Measurements from ENCODE around the gene NCAPG2.

NCAPG2 gene

GRCh38 chr7:158591944-158592343 is 112.7 kb downstream of the NCAPG2 start:
- Histone ChIP-seq H3K4me3 (ENCODE audit: low read depth, low read length) (no peak overlapping the region), H3K4me1 (ENCODE audit: control insufficient read depth, insufficient read depth, low read length) (peaks cover 5% of the 10 kb centered on the region; the same call in 1 of the 2 replicates), H3K36me3 (ENCODE audit: control insufficient read depth, insufficient read depth, low read length) (no peaks in the 10 kb centered on the region), H3K27me3 (ENCODE audit: control insufficient read depth, insufficient read depth, low read length) (peaks cover 66% of the 10 kb centered on the region), H3K9me3 (ENCODE audit: control insufficient read depth, insufficient read depth, low read length) (peaks cover 3% of the 10 kb centered on the region), H3K27ac (ENCODE audit: low read depth, low read length) (no peak overlapping the region), H3K9ac (ENCODE audit: low read depth, low read length) (no peak overlapping the region)

GRCh38 chr7:158590181-158590530 is 114.4 kb downstream of the NCAPG2 start:
- Histone ChIP-seq H3K27me3 (ENCODE audit: control insufficient read depth, insufficient read depth, low read length) (peaks cover 83% of the 10 kb centered on the region), H3K27ac (ENCODE audit: low read depth, low read length) (no peak overlapping the region), H3K9me3 (ENCODE audit: control insufficient read depth, insufficient read depth, low read length) (peaks cover 2% of the 10 kb centered on the region)

GRCh38 chr7:158589653-158590052 is 115.0 kb downstream of the NCAPG2 start:
- Histone ChIP-seq H3K9me3 (ENCODE audit: control insufficient read depth, insufficient read depth, low read length) (no peaks in the 10 kb centered on the region), H3K27me3 (ENCODE audit: control insufficient read depth, insufficient read depth, low read length) (peaks cover 88% of the 10 kb centered on the region), H3K27ac (ENCODE audit: low read depth, low read length) (no peak overlapping the region), H3K4me3 (ENCODE audit: low read depth, low read length) (no peak overlapping the region), H3K9ac (ENCODE audit: low read depth, low read length) (no peak overlapping the region), H3K36me3 (ENCODE audit: control insufficient read depth, insufficient read depth, low read length) (no peaks in the 10 kb centered on the region), H3K4me1 (ENCODE audit: control insufficient read depth, insufficient read depth, low read length) (peaks cover 5% of the 10 kb centered on the region; the same call in 1 of the 2 replicates)

More at GRCh38 chr7:158590181-158590530, 114.4 kb downstream of the NCAPG2 start:
- Histone ChIP-seq H3K36me3 (ENCODE audit: control insufficient read depth, insufficient read depth, low read length) (no peaks in the 10 kb centered on the region), H3K4me1 (ENCODE audit: control insufficient read depth, insufficient read depth, low read length) (peaks cover 5% of the 10 kb centered on the region; the same call in 1 of the 2 replicates), H3K9ac (ENCODE audit: low read depth, low read length) (no peak overlapping the region), H3K4me3 (ENCODE audit: low read depth, low read length) (no peak overlapping the region)

- Histone ChIP-seq H3K9me3 (ENCODE audit: control insufficient read depth, insufficient read depth, low read length) (no peaks in the 10 kb centered on the region), H3K4me1 (ENCODE audit: control insufficient read depth, insufficient read depth, low read length) (peaks cover 5% of the 10 kb centered on the region; the same call in 1 of the 2 replicates), H3K27me3 (ENCODE audit: control insufficient read depth, insufficient read depth, low read length) (peaks cover 87% of the 10 kb centered on the region), H3K9ac (ENCODE audit: low read depth, low read length) (no peak overlapping the region), H3K27ac (ENCODE audit: low read depth, low read length) (no peak overlapping the region), H3K36me3 (ENCODE audit: control insufficient read depth, insufficient read depth, low read length) (no peaks in the 10 kb centered on the region), H3K4me3 (ENCODE audit: low read depth, low read length) (no peak overlapping the region)
These were observed 115.6 kb downstream of the NCAPG2 start for GRCh38 chr7:158588878-158589442.

GRCh38 chr7:158588085-158588877 is 116.3 kb downstream of the NCAPG2 start:
- H3K9me3 ChIP-seq (ENCODE audit: control insufficient read depth, insufficient read depth, low read length), result no peaks in the 10 kb centered on the region
- H3K4me1 ChIP-seq (ENCODE audit: control insufficient read depth, insufficient read depth, low read length), result peaks cover 5% of the 10 kb centered on the region; the same call in 1 of the 2 replicates
- no peaks in the 10 kb centered on the region for H3K36me3 ChIP-seq (ENCODE audit: control insufficient read depth, insufficient read depth, low read length)
- H3K4me3 ChIP-seq (ENCODE audit: low read depth, low read length), result peak overlapping the region; percentile 42; the same call in 1 of the 2 replicates
- H3K27me3 ChIP-seq (ENCODE audit: control insufficient read depth, insufficient read depth, low read length), result peaks cover 87% of the 10 kb centered on the region
- H3K27ac ChIP-seq (ENCODE audit: low read depth, low read length), result no peak overlapping the region
- H3K9ac ChIP-seq (ENCODE audit: low read depth, low read length), result no peak overlapping the region

GRCh38 chr7:158587162-158588084 is 117.2 kb downstream of the NCAPG2 start, which contains the start of gene PTPRN2:
Gene PTPRN2 (minus strand): TSS chr7:158587823.
- no peak within 1 kb of the TSS for H3K9ac ChIP-seq (ENCODE audit: low read depth, low read length)
- peaks cover 5% of the 10 kb centered on the region; the same call in 1 of the 2 replicates for H3K4me1 ChIP-seq (ENCODE audit: control insufficient read depth, insufficient read depth, low read length)
- no peak within 1 kb of the TSS for H3K27ac ChIP-seq (ENCODE audit: low read depth, low read length)
- no peaks in the 10 kb centered on the region for H3K36me3 ChIP-seq (ENCODE audit: control insufficient read depth, insufficient read depth, low read length)
- H3K4me3 ChIP-seq (ENCODE audit: low read depth, low read length), result peak within 1 kb of the TSS; percentile 53
- H3K9me3 ChIP-seq (ENCODE audit: control insufficient read depth, insufficient read depth, low read length), result no peaks in the 10 kb centered on the region
- H3K27me3 ChIP-seq (ENCODE audit: control insufficient read depth, insufficient read depth, low read length), result peaks cover 78% of the 10 kb centered on the region

- H3K27ac ChIP-seq (ENCODE audit: low read depth, low read length), result no peak overlapping the region
- no peak overlapping the region for H3K9ac ChIP-seq (ENCODE audit: low read depth, low read length)
- H3K4me1 ChIP-seq (ENCODE audit: control insufficient read depth, insufficient read depth, low read length), result peaks cover 5% of the 10 kb centered on the region; the same call in 1 of the 2 replicates
- no peaks in the 10 kb centered on the region for H3K9me3 ChIP-seq (ENCODE audit: control insufficient read depth, insufficient read depth, low read length)
- no peaks in the 10 kb centered on the region for H3K36me3 ChIP-seq (ENCODE audit: control insufficient read depth, insufficient read depth, low read length)
- H3K27me3 ChIP-seq (ENCODE audit: control insufficient read depth, insufficient read depth, low read length), result peaks cover 70% of the 10 kb centered on the region
- H3K4me3 ChIP-seq (ENCODE audit: low read depth, low read length), result peak overlapping the region; percentile 38
These were observed 118.0 kb downstream of the NCAPG2 start for GRCh38 chr7:158586499-158587161.

- Histone ChIP-seq H3K9me3 (ENCODE audit: control insufficient read depth, insufficient read depth, low read length) (no peaks in the 10 kb centered on the region), H3K4me3 (ENCODE audit: low read depth, low read length) (peak overlapping the region; percentile 38; the same call in 1 of the 2 replicates), H3K9ac (ENCODE audit: low read depth, low read length) (no peak overlapping the region), H3K4me1 (ENCODE audit: control insufficient read depth, insufficient read depth, low read length) (peaks cover 5% of the 10 kb centered on the region; the same call in 1 of the 2 replicates), H3K27me3 (ENCODE audit: control insufficient read depth, insufficient read depth, low read length) (peaks cover 64% of the 10 kb centered on the region), H3K27ac (ENCODE audit: low read depth, low read length) (no peak overlapping the region), H3K36me3 (ENCODE audit: control insufficient read depth, insufficient read depth, low read length) (no peaks in the 10 kb centered on the region)
These were observed 118.7 kb downstream of the NCAPG2 start for GRCh38 chr7:158585721-158586498.

- Histone ChIP-seq H3K4me1 (ENCODE audit: control insufficient read depth, insufficient read depth, low read length) (peaks cover 5% of the 10 kb centered on the region; the same call in 1 of the 2 replicates), H3K4me3 (ENCODE audit: low read depth, low read length) (no peak overlapping the region), H3K27ac (ENCODE audit: low read depth, low read length) (no peak overlapping the region), H3K9me3 (ENCODE audit: control insufficient read depth, insufficient read depth, low read length) (peaks cover 10% of the 10 kb centered on the region), H3K36me3 (ENCODE audit: control insufficient read depth, insufficient read depth, low read length) (no peaks in the 10 kb centered on the region), H3K9ac (ENCODE audit: low read depth, low read length) (no peak overlapping the region), H3K27me3 (ENCODE audit: control insufficient read depth, insufficient read depth, low read length) (peaks cover 49% of the 10 kb centered on the region)
These were observed 120.2 kb downstream of the NCAPG2 start for GRCh38 chr7:158584407-158584806.

Data from HUES48 (cell line).